ENCODE results near the gene RAB20.

Gene RAB20

GRCh38 chr13:110509478-110509926, 52.0 kb downstream of the RAB20 start:
- TF ChIP-seq FOXP2 (optimal IDR thresholded peaks at IDR 0.05; ENCODE audit: borderline replicate concordance, extremely low read depth, extremely low read length, insufficient read depth): no peak

DNA sequence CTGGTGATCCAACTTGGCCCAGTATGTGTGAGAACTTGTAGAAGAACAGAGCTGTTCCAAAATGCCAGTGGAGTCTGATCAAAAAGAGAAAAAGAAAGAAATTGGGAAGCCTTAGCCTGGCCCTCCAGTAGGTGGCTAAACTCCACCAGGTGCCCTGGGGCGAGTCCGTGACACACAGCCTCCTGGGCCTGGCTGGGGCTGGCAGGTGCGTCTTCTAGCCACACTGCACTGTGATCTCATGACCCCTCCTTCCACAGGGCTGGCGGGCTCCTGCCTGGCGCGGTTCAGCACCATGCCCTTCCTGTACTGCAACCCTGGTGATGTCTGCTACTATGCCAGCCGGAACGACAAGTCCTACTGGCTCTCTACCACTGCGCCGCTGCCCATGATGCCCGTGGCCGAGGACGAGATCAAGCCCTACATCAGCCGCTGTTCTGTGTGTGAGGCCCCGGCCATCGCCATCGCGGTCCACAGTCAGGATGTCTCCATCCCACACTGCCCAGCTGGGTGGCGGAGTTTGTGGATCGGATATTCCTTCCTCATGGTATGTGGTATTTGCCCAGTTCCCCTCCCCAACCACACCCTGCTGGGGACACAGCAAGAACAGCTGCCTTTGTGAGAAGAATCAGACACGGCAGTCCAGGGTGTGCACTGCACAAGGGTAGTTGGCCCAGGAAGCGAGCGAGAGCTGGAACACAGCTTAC, 53.7 kb downstream of the RAB20 start:
- TF ChIP-seq TAF1 (IDR thresholded peaks at IDR 0.05; ENCODE audit: borderline replicate concordance, insufficient read depth, low read length) (no peak), FOXP2 (optimal IDR thresholded peaks at IDR 0.05; ENCODE audit: borderline replicate concordance, extremely low read depth, extremely low read length, insufficient read depth) (no peak), POLR2AphosphoS5 (IDR thresholded peaks at IDR 0.05; ENCODE audit: low read depth, low read length) (no peak), SIN3A (IDR thresholded peaks at IDR 0.05; ENCODE audit: borderline replicate concordance, insufficient read depth, low read length) (no peak)
- TF ChIP-seq, protein P1, sequence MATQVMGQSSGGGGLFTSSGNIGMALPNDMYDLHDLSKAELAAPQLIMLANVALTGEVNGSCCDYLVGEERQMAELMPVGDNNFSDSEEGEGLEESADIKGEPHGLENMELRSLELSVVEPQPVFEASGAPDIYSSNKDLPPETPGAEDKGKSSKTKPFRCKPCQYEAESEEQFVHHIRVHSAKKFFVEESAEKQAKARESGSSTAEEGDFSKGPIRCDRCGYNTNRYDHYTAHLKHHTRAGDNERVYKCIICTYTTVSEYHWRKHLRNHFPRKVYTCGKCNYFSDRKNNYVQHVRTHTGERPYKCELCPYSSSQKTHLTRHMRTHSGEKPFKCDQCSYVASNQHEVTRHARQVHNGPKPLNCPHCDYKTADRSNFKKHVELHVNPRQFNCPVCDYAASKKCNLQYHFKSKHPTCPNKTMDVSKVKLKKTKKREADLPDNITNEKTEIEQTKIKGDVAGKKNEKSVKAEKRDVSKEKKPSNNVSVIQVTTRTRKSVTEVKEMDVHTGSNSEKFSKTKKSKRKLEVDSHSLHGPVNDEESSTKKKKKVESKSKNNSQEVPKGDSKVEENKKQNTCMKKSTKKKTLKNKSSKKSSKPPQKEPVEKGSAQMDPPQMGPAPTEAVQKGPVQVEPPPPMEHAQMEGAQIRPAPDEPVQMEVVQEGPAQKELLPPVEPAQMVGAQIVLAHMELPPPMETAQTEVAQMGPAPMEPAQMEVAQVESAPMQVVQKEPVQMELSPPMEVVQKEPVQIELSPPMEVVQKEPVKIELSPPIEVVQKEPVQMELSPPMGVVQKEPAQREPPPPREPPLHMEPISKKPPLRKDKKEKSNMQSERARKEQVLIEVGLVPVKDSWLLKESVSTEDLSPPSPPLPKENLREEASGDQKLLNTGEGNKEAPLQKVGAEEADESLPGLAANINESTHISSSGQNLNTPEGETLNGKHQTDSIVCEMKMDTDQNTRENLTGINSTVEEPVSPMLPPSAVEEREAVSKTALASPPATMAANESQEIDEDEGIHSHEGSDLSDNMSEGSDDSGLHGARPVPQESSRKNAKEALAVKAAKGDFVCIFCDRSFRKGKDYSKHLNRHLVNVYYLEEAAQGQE (IDR thresholded peaks at IDR 0.05; ENCODE audit: insufficient read depth in 1 of 2, low read depth in 2 of 2, low read length in 2 of 2): no peak

- no peak for TF ChIP-seq TAF1 (IDR thresholded peaks at IDR 0.05; ENCODE audit: borderline replicate concordance, insufficient read depth, low read length)
- TF ChIP-seq POLR2AphosphoS5 (IDR thresholded peaks at IDR 0.05; ENCODE audit: low read depth, low read length): no peak
- no peak for TF ChIP-seq SIN3A (IDR thresholded peaks at IDR 0.05; ENCODE audit: borderline replicate concordance, insufficient read depth, low read length)
- TF ChIP-seq FOXP2 (optimal IDR thresholded peaks at IDR 0.05; ENCODE audit: borderline replicate concordance, extremely low read depth, extremely low read length, insufficient read depth): no peak
- TF ChIP-seq, protein P1 (IDR thresholded peaks at IDR 0.05; ENCODE audit: insufficient read depth in 1 of 2, low read depth in 2 of 2, low read length in 2 of 2): no peak
Measured at GRCh38 chr13:110506859-110507566, 54.5 kb downstream of the RAB20 start.

DNA sequence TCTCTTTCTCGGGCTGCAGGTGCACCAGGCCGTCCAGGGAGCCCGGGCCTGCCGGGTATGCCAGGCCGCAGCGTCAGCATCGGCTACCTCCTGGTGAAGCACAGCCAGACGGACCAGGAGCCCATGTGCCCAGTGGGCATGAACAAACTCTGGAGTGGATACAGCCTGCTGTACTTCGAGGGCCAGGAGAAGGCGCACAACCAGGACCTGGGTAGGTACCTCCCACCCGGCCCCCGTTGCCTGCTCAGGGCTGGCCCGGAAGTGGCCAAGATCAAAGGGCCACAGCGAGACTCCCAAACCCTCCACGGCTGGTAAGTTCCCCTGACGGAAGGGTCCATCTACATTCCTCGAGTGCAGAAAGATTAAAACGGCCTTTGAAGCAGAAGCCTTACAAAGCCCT, 55.1 kb downstream of the RAB20 start:
- TF ChIP-seq TAF1 (IDR thresholded peaks at IDR 0.05; ENCODE audit: borderline replicate concordance, insufficient read depth, low read length) (no peak), FOXP2 (optimal IDR thresholded peaks at IDR 0.05; ENCODE audit: borderline replicate concordance, extremely low read depth, extremely low read length, insufficient read depth) (no peak)

DNA sequence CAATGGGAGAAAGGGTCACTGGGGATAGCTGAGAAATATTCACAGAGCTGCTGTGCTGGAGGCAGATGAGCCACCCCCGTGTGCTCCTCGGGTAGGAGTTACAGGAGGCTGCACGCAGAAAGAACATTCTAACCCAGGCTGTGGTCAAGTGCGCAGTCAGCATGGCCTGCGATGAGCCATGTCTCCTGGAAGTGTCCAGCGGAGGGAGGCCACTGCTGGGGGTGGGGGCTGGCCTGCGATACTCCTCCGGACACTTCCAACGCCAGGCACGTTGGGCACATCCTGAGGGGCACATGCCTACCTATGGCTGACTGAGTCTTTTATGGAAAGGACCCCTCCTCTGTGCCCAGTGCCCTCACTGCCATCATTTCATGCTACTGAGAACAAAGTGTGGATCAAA, 55.9 kb downstream of the RAB20 start:
- no peak for TF ChIP-seq FOXP2 (optimal IDR thresholded peaks at IDR 0.05; ENCODE audit: borderline replicate concordance, extremely low read depth, extremely low read length, insufficient read depth)
- TF ChIP-seq POLR2AphosphoS5 (IDR thresholded peaks at IDR 0.05; ENCODE audit: low read depth, low read length): no peak
- no peak for TF ChIP-seq SIN3A (IDR thresholded peaks at IDR 0.05; ENCODE audit: borderline replicate concordance, insufficient read depth, low read length)

DNA sequence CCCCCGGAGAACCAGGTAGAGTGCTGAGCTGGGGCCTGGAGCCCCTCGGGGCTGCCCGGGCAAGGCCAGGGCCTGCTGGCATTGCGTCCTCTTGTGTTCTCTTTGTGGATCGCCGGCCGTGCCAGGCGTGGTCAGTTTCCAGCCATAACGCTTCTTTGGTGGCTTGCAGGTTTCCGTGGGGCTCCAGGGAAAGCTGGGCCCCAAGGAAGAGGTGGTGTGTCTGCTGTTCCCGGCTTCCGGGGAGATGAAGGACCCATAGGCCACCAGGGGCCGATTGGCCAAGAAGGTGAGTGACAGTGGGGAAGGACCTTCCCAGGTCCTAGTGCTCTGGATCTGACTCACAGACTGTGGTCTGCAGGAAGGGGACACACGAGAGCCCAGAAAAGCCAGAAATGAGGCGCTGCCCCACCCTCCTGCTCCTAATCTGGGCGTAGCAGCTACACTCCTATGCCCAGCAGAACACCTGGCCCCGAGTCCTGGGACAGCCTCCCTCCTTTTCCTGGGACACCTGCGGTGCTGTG, 57.5 kb downstream of the RAB20 start:
- TF ChIP-seq POLR2AphosphoS5 (IDR thresholded peaks at IDR 0.05; ENCODE audit: low read depth, low read length) (no peak), TAF1 (IDR thresholded peaks at IDR 0.05; ENCODE audit: borderline replicate concordance, insufficient read depth, low read length) (no peak), FOXP2 (optimal IDR thresholded peaks at IDR 0.05; ENCODE audit: borderline replicate concordance, extremely low read depth, extremely low read length, insufficient read depth) (no peak), SIN3A (IDR thresholded peaks at IDR 0.05; ENCODE audit: borderline replicate concordance, insufficient read depth, low read length) (no peak)
- TF ChIP-seq, protein P1 (IDR thresholded peaks at IDR 0.05; ENCODE audit: insufficient read depth in 1 of 2, low read depth in 2 of 2, low read length in 2 of 2): no peak

Measured in PFSK-1 (cell line).